Embryonic facial prominence (tissue), 1 donor: ENCODE data around the gene NOTUM.

Experiments
- DNase-seq: peaks from one replicate; pipeline ENCODE4 v3.0.0-alpha.2; 2016; ENCODE audit errors: extremely low spot score

NOTUM gene

DNA sequence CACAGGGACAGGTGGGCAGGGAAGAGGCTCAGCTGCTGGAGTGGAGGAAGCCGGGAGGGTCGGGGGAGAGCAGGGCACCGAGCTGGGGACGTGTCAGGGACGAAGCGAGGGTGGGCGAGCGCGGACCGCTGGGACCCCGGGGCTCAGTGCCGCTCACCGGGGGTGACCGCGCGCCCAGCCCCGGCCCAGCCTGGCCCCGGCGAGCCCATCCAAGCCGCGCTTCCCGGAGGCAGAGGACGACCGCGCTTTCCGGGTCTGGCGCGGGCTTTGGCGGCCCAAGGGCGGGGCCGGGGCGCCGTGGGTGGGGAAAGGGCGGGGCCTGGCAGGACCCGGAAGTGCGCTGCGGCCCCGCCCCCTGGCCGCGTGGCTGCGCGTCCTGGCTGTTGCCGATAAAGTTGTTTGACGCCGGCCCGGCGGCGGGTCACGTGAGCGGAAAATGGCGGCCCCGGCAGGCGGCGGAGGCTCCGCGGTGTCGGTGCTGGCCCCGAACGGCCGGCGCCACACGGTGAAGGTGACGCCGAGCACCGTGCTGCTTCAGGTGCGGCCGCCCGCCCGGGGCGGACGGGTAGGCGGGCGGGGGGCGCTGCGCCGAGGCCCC, 16.3 kb upstream of the NOTUM start, which contains the start of gene ASPSCR1:
Gene ASPSCR1, plus strand, starts transcription at position 419 of the 598 bp plus-strand sequence. Its CDS starts 18 bp downstream, at position 437.
- DNase-seq, result peak; percentile 82

DNA sequence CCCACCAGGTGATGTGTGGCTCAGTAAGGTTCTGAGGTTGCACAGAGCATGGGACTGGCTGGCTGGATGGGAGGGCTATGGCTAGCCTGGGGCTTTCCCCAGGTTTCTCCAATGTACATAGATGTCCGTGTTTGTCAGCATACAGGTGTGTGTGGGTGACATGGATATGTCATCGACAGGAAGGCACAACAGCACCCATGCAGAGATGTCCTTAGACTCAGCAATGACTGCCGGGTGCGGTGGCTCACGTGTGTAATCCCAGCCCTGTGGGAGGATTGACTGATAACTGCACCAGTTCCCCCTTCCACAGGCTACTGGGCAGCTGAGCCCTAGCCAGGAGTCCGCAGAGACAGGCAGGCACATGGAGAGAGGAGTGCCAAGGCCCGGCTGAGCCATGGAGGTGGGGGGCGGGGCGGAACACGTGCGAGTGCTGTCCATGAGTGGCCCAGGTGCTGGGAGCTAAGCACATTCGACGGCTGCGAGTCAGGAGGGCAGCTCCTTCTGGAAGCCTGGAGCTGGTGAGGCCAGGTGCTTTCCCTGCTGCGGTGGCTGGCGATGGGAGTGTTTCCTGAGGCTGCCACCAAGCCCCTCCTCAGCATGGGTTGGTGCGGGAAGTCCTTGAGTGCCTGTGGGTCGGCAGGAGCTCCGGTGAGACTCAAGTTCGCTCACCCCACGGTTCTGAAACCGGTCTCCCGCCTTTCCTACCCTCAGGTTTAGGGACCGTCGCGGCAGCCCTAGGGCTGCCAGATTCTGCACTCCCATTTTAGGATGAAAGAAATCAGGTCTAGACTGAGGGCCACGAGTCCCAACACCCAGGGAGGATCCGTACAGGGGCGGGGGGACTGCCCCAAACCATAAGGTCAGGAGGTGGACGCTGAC, 15.6 kb upstream of the NOTUM start:
- no peak for DNase-seq

DNA sequence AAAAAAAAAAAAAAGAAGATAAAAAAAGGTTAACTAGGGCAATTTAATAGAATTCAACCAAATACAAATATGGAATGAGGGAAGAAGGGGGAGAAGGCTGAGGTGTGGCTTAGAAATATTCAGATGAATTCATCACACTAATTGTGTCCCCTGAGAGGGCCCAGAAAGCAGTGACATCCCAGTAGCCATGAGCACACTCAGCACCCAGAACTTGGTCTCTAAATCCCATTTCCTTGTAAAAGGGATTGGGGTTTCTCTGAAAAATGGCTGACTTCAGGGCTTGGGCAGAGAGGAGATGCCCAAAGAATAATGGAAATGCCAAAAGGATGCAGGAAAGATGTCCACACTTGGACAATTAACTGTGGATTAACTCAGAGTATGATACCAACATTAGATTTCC, 12.4 kb upstream of the NOTUM start:
- no peak for DNase-seq

DNA sequence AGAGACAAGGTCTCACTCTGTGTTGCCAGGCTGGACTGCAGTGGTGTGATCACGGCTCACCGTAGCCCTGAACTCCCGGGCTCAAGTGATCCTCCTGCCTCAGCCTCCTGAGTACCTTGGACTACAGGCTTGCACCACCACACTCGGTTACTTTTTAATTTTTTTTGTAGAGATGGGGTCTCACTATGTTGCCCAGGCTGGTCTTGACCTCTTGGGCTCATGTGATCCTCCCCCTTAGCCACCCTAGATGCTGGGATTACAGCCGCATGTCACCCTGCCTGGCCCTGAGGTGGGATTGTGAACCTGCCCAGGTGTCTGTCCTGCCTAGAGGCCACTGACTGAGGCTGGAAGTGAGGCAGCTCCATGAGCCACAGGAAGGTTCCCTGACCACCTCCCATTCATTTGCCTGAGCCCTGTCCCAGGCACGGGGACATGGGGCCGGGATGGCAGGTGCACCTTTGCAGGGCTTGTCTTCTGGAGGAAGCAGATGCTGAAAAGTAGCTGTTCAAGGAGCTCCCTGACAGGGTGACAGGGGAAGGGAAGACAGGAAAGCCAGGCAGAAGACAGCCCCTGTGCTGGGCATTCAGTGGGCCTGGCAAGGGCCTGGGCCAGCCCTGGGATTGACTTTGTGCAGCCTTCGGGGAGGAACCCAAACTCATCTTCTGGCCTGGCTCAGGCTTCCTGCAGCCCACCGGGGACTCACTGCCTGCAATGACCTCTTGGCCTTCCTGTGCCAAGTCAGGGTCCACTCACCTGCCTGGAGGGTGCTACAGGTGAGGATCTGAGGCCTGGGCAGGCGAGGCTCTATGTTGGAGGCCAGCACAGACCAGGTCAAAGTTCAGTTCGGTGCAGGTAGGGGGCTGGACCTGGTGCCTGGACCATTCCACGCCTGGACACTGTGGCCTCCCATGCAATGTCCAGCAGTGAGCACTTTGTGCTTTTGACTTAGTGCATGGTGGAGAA, 8.1 kb upstream of the NOTUM start:
- DNase-seq, result no peak

DNA sequence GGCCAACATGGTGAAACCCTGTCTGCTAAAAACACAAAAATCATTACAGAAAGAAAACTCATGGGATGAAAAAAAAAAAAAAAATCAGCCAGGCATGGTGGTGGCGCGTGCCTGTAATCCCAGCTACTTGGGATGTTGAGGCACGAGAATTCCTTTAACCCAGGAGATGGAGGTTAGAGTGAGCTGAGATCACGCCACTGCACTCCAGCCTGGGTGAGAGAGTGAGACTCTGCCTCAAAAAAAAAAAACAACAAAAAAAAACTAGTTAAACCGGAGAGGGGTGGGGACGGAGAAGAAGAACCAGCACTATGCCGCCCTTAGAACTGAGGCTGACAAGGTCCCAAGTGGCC, 7.4 kb upstream of the NOTUM start:
- no peak for DNase-seq

DNA sequence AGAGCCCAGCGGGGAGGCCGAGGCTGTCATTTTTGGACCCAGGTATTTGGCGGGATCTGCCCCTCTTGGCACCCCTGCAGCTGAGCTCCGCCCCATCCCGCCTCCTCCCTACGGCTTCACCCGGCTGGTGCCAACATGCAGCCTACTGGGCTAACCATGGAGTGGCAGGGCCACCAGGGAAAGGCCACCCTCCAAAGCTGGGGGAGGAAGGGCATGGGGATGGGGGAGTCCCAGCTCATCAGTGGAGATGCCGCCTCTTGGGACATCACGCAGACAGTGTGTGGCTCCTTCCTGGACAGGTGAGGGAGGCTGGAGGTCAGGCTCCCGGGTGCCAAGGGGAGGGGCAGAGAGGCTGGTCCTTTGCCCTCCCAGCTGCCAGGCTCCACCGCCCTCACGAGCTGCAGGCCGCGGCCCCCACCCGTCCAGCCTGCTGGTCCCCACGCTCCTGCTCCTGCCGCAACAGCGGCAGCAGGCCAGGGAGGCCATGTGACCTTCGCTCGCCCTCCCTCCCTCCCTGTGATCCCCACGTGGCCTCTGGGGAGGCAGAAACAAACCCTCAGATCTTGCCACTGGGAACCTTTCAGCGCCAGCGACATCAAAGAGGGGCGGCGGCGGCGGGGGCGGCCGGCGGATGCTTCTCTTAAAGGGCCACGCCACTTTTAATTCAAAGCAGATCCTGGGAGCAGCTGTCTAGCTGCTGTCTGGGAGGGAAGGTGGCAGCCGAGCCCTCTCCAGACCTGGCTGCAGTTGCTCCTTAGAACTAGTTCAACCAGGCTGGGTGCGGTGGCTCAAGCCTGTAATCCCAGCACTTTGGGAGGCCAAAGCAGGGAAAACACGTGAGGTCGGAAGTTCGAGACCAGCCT, 6.8 kb upstream of the NOTUM start:
- DNase-seq, result no peak

DNA sequence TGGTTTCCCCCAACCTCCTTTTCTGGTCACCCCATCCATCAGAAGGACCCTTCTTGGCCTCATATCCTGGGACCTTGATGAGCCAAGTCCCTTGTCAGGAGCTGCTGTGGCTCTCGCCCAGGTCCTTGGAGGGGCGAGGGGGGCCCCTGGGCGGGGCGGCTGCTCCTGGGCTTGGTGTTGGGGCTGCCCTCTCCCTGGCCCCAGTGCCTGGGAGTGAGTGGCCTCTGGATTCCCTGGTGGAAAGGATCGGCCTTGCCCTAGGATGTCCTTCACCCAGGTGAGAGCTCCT, 6.2 kb upstream of the NOTUM start:
- no peak for DNase-seq

DNA sequence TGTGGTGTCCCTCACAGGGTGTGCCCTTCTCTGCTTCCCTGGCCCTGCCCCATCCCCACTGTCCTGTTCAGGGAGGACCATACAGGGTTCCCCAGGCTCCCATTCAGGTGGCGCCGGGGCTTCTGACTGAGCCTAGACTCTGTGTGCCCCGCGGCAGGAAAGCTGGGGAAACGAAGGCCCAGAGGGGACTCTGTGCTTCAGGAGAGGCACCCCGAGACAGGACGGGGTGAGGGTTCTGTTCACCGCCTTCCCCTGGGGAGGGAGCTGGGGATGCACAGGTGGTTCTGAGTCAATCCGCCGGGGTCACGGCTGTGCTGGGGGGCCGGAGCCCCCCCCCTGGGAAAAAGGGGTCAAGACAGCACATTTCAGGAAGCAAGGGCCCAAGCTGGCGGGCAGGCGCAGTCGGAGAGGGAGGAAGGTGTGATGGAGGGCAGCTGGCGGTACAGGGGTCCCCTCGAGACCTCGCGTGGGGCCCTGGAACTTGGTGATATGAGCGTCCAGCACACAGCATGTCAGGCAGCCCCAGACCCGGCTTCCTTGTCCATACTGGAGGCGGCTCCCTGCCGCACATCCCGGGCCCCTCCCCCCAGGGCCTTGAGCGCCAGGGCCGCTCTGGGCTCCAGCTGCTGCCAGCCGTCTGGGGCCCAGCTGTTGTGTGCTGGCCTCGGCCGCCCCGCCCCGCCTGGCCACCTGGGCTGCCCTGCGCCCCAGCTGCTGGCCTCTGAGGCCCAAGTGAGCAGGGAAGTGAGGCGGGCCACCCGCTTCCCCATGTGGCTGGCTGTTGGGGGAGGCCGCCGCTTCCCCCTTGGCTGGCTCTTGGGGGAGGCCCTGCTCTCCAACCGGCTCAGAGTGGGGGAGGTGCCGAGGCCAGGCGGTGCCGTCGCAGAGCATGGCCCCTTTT, 5.6 kb upstream of the NOTUM start:
- DNase-seq, result no peak

DNA sequence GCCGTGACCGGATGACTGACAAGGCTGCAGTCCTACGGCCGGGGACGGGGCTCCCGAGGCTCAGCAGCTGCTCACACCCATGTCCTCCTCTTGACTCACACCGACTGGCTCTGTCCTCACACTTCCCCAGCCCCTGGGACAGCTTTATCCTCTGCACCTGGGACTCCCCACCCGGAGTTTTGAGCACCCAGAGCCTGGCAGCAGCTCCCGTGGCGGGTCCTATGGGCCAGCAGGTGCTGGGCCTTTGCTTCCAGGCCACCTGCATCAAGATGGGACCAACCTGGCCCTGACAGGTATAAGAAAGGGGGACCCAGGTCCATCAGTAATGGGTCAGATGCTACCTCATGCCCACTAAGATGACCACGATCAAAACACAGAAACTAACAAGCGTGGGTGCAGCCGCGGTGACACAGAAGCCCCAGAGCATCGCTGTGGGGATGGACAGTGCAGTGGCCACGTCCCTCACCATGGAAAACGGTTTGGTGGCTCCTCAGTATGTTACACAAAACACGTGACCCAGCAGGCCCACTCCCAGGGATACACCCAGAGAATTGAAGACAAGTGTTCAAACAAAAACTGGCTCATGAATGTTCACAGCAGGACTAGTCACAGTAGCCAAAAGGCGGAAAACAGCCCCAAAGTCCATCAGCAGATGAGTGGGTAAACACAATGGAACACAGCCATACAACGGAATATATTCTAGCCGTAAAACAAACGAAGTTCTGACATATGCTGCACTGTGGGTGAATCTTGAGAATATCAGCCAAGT, 3.3 kb upstream of the NOTUM start:
- DNase-seq, result no peak

DNA sequence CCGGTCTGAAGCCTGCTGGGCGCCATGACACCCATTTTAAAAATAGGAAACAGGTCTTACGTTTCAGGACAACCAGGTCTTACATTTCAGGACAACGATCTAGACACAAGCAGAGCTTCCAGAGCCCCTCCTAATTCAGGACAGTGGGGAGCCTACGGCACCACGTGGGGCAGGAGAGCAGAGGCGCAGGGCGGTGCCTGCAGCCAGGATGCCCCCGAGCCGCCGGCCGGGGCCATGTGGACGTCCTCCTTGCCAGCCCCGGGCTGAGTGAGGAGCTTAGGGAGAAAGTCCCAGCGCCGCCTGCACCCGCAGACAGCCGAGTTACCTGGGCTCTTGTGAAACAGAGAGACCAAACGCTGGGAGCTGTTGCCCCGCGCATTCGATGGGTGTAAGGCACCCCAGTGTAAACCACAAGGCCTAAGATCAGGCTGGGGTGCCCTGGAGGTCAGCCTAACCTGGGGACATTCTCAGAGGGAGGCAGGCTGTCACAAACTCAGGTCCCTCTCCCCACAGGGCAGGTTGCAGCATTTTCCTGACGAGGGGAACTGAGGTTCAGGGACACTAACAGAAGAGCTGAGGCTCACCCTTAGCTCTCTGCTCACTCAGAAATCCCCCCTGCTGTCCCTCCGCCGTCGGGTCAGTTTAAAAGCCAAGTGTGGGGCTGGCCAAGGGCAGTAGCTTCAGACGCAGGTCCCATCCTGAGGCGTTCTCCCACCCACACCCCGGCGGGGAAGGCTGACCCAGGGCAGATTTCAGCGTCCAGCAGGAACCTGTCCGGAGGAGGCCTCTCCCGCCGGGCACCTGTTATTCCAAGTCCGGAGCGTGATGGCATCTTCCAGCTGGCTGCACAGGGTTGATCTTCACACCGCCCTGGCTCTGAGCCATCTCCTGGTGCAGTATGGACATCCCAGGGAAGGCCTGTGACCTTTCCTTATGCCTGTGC, 1.8 kb upstream of the NOTUM start:
- DNase-seq, result no peak

DNA sequence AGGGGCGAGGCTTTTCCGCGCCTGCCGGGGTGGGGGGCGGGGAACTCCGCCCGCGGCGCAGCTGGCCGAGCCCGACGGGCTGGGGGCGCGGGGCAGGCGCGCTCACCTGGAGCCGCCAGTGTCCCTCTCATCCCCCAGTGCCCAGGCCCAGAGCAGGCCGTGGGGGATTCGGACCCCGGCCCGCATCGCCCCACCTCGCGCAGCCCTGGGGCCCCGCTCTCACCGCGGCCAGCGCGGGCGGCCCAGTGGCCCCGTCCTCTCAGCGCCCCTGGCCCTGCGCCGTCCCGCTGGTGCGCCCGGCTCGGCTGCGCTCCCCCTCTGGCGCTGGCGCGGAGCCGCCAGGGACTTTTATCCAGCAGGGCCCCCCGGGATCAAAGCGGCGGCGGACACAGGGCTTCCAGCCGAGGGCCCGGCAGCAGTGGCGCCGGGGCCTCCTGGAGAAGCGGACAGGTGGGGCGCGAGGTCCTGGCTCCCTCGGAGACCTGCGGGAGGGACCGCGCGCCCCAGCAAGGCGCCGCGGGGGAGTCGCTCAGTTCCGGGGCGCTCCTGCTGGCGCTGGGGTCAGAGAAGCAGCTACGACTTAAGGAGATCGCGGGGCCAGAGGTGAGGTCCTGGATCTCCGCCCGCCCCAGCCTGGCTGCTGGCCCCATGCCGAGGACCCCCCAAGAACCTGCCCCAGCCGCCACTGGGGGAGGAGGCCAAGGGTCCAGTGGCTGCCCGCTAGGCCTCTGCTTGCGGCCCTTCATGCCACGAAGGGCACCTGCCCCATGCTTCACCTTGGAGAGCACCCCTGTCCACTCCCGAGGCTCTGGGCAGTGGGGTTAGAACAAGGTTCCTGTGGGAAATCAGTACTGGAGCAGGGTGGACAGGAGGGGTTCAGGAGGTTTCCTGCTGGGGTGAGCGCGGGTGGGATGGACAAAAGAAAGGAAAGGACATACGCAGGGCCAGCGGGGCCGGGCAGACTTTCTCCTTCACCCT, 823 bp upstream of the NOTUM start:
- no peak for DNase-seq

DNA sequence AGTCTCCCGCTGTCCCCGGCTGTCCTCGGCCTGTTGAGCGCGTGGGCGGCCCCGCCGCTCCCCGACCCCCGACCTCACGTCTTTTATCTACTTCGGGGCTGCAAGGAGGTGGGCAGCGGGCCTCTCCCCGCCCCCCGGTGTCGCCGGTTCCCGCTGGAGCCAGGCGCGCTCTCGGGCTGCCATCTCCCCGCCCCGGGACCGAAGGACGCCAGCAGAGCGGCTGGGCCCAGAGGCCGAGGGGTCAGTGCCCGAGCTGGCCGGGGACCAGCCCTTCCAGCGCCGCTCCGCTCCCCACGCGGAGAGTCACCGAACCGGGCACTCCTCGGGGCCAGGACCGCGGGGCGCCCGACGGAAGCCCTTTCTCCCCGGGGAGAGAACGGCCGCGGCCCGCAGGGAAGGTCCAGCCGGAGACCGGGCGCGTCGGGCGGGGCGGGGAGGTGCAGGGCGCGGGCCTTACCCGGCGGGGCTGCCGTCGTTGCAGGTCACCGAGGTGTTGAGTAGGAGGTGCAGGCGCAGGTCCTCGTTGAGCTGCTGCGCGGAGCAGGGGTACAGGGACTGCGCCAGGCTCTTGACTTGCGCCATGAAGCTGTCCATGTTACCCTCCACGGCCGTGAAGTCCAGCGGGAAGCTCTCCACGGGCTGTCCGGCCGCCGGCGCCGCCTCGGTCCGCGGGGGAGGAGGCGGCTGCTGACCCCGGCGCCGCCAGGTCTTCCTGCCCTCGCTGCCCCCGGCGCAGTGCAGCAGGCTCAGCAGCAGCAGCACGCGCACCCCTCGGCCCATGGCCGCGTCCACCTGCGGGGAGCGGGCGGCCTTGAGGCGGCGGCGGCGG, 643 bp downstream of the NOTUM start:
- DNase-seq, result no peak

DNA sequence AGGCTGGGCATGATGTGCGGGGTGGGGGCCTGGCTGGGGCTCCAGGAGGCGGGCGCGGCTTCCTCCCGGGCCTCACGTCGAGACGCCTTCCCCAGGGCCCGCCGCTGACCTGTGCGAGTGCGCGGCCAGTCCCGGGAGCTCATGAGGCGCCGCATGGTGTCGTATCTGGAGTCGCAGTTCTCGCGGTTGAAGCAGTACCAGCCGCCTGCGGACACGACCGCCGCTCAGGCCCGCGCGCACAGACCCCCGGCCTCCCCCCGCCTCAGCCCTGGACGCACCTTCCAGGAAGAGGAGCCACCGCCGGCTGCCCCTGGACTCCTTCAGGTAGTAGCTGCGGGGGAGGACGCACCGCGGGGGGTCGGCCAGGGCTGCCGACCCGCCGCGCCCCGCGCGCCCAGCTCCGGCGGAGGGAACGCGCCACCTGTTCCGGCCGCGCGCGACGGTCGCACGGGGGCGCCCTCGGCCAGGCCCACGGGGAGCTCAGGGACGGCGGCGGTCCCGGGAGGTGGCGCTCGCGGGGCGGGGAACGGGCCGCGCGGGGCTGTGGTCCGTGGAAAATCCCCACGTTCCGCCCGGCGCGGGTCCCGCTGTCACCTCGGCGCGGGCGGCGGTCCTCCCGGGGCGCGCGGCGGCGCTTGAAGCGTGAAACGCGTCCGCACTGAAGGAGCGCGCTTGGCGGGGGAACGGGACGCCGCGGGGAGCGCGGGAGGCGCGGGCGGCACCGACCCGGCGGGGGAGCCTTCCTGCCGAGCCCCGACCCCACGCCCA, 1.4 kb downstream of the NOTUM start:
- no peak for DNase-seq

DNA sequence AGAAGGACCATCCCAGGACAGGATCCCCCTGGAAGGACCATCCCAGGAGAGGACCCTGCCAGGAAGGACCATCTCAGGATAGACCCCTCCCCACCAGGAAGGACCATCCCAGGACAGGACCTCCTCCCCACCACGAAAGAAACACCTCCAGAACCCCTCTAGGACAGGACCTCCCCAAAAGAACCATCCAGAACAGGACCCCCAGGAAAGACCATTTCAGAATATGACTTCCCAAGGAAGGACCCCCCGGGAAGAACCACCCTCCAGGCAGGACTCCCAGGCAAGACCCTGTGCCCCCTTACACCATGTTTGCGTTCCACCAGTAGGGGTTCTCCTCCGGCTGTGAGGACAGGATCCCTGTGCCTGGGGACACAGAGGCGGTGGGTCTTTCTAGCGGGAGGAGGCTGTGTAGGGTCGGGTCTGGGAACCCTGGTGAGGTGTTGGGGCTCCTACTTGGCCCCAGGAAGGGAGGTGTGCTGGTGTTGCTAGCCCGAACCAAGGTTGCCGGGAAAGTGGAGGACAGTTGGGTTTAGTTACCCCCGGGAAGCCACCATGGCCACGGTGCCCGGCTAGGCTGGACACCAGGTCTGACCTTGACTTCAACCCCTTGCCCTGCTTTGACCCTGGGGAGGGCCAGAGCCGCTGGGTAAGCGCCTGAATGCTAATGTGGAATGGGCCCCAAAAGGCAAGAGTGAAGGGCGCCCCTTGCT, 2.2 kb downstream of the NOTUM start:
- DNase-seq, result no peak
